ENCODE results near the gene TNFRSF12A. TPM values are rescaled to one million over a fixed set of nuclear protein-coding genes. Genes with fewer than 3 reads are reported as not detected.
A peak's percentile ranks its signal among the peaks of the same experiment; 100 is the strongest.

Gene TNFRSF12A
- total RNA-seq, 2 experiments from 2014 or later, result 1.8 to 1.9 TPM

DNA sequence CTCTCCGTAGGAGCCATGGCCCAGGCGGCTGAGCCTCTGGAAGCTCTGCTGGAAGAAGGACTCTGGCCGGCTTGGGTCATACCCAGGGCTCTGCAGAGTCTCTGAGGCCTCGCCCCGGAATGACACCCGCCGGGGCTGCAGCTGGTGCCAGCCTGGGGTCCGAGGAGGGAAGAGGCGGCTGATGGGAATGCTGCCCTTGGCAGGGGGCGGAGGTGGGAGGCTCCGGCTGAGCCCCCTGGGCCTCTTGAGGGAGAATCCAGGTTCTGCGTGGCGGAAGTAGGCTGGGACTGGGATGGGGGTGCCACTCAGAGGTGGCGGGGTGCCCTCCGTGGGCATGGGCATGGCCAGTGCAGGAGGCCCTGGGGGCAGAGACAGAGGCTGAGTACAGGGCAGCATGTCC is 43.5 kb upstream of the TNFRSF12A start:
- H3K36me3 Mint-ChIP-seq (ENCODE audit: low read depth), result no peaks in the 10 kb centered on the region
- H3K4me1 ChIP-seq (ENCODE audit: insufficient read depth, low read length), result peaks cover 20% of the 10 kb centered on the region
- H3K27me3 ChIP-seq (ENCODE audit: control insufficient read depth in 1 of 2, insufficient read depth in 2 of 2, low read length in 2 of 2), result peaks cover 0 to 3% of the 10 kb centered on the region in 2 experiments
- DNase-seq (no peak), ATAC-seq (ENCODE audit: poor library complexity) (no peak)
- no peaks in the 10 kb centered on the region for H3K4me1 Mint-ChIP-seq (ENCODE audit: low read depth)
- no peak overlapping the region for H3K27ac ChIP-seq (ENCODE audit: low read depth in 1 of 2, low read length in 2 of 2)
- CTCF ChIA-PET, result no interaction called here
- intact Hi-C loops (cut with DNase I, micrococcal nuclease), result no loop called here
- TF ChIP-seq, protein P1, sequence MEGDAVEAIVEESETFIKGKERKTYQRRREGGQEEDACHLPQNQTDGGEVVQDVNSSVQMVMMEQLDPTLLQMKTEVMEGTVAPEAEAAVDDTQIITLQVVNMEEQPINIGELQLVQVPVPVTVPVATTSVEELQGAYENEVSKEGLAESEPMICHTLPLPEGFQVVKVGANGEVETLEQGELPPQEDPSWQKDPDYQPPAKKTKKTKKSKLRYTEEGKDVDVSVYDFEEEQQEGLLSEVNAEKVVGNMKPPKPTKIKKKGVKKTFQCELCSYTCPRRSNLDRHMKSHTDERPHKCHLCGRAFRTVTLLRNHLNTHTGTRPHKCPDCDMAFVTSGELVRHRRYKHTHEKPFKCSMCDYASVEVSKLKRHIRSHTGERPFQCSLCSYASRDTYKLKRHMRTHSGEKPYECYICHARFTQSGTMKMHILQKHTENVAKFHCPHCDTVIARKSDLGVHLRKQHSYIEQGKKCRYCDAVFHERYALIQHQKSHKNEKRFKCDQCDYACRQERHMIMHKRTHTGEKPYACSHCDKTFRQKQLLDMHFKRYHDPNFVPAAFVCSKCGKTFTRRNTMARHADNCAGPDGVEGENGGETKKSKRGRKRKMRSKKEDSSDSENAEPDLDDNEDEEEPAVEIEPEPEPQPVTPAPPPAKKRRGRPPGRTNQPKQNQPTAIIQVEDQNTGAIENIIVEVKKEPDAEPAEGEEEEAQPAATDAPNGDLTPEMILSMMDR (IDR thresholded peaks at IDR 0.05), result no peak
- H3K9me3 ChIP-seq (ENCODE audit: control insufficient read depth in 1 of 2, insufficient read depth in 1 of 2, low read length in 2 of 2), result peaks cover 0 to 7% of the 10 kb centered on the region in 2 experiments
- H3K36me3 ChIP-seq (ENCODE audit: insufficient read depth, low read length), result no peaks in the 10 kb centered on the region
- H3K27ac Mint-ChIP-seq, result no peak overlapping the region
- POLR2A ChIA-PET, result no interaction called here
- H3K27me3 Mint-ChIP-seq, result no peaks in the 10 kb centered on the region
- no peaks in the 10 kb centered on the region for H3K9me3 Mint-ChIP-seq
- H3K4me3 Mint-ChIP-seq, result no peak overlapping the region
- H3K4me3 ChIP-seq (ENCODE audit: low read length), result no peak overlapping the region

DNA sequence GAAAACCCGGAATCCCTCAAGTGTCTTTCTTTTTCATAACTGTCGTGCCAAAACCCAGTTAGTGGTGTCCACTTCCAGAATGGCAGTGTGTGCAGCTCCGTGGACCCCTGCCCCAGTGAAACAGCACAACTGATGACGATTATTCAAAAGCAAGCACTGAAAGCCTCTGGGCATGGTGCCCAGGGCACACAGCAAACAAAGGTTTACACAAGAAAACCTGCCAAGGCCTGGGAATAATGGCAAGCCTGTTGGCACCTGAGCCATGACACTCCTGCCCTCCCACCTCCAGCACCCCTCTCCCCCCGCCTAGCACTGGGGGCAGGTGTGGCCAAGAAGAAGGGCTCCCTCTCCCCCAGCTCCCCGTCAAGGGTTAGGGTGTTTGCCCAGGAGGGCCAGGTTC is 42.7 kb upstream of the TNFRSF12A start:
- ChIA-PET CTCF (no interaction called here), POLR2A (no interaction called here)
- H3K36me3 Mint-ChIP-seq (ENCODE audit: low read depth), result no peaks in the 10 kb centered on the region
- TF ChIP-seq, protein P1 (IDR thresholded peaks at IDR 0.05), result no peak
- peaks cover 0 to 3% of the 10 kb centered on the region in 2 experiments for H3K27me3 ChIP-seq (ENCODE audit: control insufficient read depth in 1 of 2, insufficient read depth in 2 of 2, low read length in 2 of 2)
- H3K4me3 ChIP-seq (ENCODE audit: low read length), result no peak overlapping the region
- peaks cover 0 to 7% of the 10 kb centered on the region in 2 experiments for H3K9me3 ChIP-seq (ENCODE audit: control insufficient read depth in 1 of 2, insufficient read depth in 1 of 2, low read length in 2 of 2)
- H3K27ac ChIP-seq (ENCODE audit: low read depth in 1 of 2, low read length in 2 of 2), result no peak overlapping the region
- H3K4me3 Mint-ChIP-seq, result no peak overlapping the region
- DNase-seq (no peak), ATAC-seq (ENCODE audit: poor library complexity) (no peak)
- intact Hi-C loops (cut with DNase I, micrococcal nuclease), result no loop called here
- H3K27ac Mint-ChIP-seq, result no peak overlapping the region
- peaks cover 21% of the 10 kb centered on the region for H3K4me1 ChIP-seq (ENCODE audit: insufficient read depth, low read length)
- no peaks in the 10 kb centered on the region for H3K9me3 Mint-ChIP-seq
- no peaks in the 10 kb centered on the region for H3K4me1 Mint-ChIP-seq (ENCODE audit: low read depth)
- H3K27me3 Mint-ChIP-seq, result no peaks in the 10 kb centered on the region
- no peaks in the 10 kb centered on the region for H3K36me3 ChIP-seq (ENCODE audit: insufficient read depth, low read length)

DNA sequence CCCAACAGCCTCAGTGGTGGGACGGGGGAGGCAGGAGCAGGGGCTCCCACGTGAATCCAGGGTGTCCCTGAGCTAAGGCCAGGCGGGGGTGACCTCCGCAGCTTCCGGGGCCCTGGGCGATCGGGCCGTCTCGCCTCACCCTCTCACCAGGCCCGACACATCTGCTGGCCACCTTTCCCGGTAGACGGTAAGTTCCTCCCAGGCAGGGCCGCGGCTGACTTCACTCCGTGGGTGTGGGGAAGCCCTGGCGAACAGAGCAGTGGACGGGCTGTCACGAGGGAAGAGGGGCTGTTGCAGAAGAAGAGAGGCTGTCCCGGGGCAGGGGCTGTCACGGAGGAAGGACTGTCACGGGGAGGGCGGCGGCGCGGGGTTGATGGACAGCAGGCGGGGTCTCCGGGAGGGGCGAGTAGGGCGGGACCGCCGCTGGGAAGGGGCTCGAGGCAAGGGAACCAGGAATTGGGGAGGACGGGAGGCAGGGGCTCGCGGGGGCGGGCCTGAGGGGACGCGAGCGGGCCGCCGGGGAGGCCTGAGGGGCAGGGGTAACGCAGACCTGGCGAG is 40.4 kb upstream of the TNFRSF12A start:
- no peaks in the 10 kb centered on the region for H3K27me3 Mint-ChIP-seq

More for the DNA sequence above, 40.4 kb upstream of the TNFRSF12A start:
- ATAC-seq (ENCODE audit: poor library complexity) (no peak), DNase-seq (peak in 2 of 14 experiments; percentile 26 to 47)
- Mint-ChIP-seq H3K4me1 (ENCODE audit: low read depth) (no peaks in the 10 kb centered on the region), H3K27ac (no peak overlapping the region), H3K36me3 (ENCODE audit: low read depth) (no peaks in the 10 kb centered on the region), H3K9me3 (no peaks in the 10 kb centered on the region), H3K4me3 (peak overlapping the region; percentile 82)
- Histone ChIP-seq H3K27ac (ENCODE audit: low read depth in 1 of 2, low read length in 2 of 2) (no peak overlapping the region), H3K4me1 (ENCODE audit: insufficient read depth, low read length) (peaks cover 29% of the 10 kb centered on the region), H3K4me3 (ENCODE audit: low read length) (peak overlapping the region; percentile 93), H3K36me3 (ENCODE audit: insufficient read depth, low read length) (no peaks in the 10 kb centered on the region), H3K27me3 (ENCODE audit: control insufficient read depth in 1 of 2, insufficient read depth in 2 of 2, low read length in 2 of 2) (peaks cover 0 to 3% of the 10 kb centered on the region in 2 experiments), H3K9me3 (ENCODE audit: control insufficient read depth in 1 of 2, insufficient read depth in 1 of 2, low read length in 2 of 2) (peaks cover 0 to 7% of the 10 kb centered on the region in 2 experiments)
- ChIA-PET POLR2A (interaction anchor here (0.6 to 2.1 kb wide), 6 partner anchors 11 to 52 kb away, joined by 3 to 22 read pairs (median 5); partner anchors contain the start of genes KREMEN2 and PAQR4), CTCF (interaction anchor here (1.7 kb wide), 1 partner anchor 48 kb away, joined by 4 read pairs; no protein-coding TSS in a partner anchor)
- TF ChIP-seq, protein P1 (IDR thresholded peaks at IDR 0.05), result no peak
- intact Hi-C loops (cut with DNase I, micrococcal nuclease), result loop anchor here in 1 of 2 experiments (1.0 to 5.0 kb wide), 4 partner anchors 10 to 102 kb away; partner anchors contain the start of genes FLYWCH1 and PAQR4
